ENCODE measurements around the gene XAGE2. TPM values are rescaled to one million over a fixed set of nuclear protein-coding genes. Genes with fewer than 3 reads are reported as not detected.

XAGE2 gene
- total RNA-seq, 4 donors from 2014 or later, result not detected

DNA sequence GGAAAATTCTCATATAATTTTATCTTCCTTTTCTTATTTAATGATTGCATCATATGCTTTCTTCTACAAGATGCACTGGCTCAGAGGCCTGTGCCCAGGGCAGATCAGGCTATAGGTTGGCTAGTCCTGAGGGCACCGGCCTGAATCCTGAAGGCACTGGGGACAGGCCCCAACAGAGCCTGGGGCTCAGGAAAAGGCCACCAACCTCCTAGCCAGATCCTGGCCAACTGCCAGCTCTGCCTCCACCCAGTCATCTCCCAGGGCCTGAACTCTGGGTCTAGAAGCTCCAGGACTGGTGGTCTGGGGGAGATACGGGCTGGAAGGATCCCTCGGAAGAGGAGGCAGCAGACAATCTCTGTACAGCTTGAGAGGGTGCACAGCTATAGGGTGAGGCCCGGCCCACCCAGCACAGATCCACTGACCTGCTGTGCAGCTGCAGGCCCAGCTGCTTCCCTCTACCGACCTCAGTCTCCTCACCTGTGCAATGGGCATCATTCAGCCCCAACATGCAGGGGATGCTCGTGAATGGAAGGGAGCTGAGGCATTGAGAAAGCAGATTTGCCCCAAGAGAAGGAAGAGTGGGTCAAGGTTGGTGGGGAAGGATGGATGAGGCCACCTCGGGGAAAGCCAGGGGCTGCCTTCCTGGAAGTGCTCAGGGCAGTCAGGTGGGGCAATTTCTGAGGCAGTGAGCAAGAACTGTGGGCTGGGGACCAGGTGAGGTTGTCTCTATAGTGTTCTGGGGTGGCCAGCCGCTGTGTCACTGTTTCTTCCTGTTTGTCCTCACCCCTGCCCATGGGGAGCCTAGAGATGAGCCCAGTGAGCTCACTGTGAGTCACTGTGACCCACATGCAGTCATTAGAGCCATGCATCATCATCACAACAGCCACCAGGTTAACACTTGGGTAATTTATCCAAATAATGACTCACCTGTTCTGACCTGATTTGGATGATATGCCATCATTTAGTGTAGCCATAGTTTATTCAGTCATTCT is 22.4 kb upstream of the XAGE2 start:
- no peaks in the 10 kb centered on the region for H3K27me3 ChIP-seq
- H3K36me3 ChIP-seq, result no peaks in the 10 kb centered on the region
- 46% methylated on average over 2 of the region's 8 CpGs; no CpG with 5 or more reads in 1 of the 2 donors for WGBS, 2 donors (ENCODE audit: low coverage in 1 of 2)
- H3K9me3 ChIP-seq, result no peaks in the 10 kb centered on the region
- ATAC-seq, result no peak
- H3K4me3 ChIP-seq, result no peak overlapping the region
- no peak overlapping the region for H3K27ac ChIP-seq
- TF ChIP-seq EP300 (IDR thresholded peaks at IDR 0.05) (no peak), POLR2AphosphoS5 (IDR thresholded peaks at IDR 0.05) (no peak), POLR2A (IDR thresholded peaks at IDR 0.05) (no peak)
- TF ChIP-seq, protein P1, sequence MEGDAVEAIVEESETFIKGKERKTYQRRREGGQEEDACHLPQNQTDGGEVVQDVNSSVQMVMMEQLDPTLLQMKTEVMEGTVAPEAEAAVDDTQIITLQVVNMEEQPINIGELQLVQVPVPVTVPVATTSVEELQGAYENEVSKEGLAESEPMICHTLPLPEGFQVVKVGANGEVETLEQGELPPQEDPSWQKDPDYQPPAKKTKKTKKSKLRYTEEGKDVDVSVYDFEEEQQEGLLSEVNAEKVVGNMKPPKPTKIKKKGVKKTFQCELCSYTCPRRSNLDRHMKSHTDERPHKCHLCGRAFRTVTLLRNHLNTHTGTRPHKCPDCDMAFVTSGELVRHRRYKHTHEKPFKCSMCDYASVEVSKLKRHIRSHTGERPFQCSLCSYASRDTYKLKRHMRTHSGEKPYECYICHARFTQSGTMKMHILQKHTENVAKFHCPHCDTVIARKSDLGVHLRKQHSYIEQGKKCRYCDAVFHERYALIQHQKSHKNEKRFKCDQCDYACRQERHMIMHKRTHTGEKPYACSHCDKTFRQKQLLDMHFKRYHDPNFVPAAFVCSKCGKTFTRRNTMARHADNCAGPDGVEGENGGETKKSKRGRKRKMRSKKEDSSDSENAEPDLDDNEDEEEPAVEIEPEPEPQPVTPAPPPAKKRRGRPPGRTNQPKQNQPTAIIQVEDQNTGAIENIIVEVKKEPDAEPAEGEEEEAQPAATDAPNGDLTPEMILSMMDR (IDR thresholded peaks at IDR 0.05), result no peak
- no peaks in the 10 kb centered on the region for H3K4me1 ChIP-seq

DNA sequence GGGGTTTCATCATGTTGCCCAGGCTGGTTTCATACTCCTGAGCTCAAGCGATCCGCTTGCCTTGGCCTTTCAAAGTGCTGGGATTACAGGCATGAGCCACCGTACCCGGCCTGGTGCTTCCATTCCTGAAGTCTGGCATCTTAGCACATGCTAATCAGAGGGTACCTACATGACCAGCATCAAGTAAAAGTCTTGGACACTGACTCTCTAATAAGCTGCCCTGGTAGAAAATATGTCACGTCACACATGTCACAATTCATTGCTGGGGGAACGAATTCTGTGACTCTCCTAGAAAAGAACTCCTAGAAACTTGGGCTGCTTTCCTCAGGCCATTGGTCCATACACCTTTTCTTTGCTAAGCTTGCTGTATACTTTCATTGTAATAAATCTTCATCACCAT is 19.1 kb upstream of the XAGE2 start:
- ATAC-seq, result no peak
- Histone ChIP-seq H3K36me3 (no peaks in the 10 kb centered on the region), H3K4me1 (no peaks in the 10 kb centered on the region), H3K9me3 (no peaks in the 10 kb centered on the region), H3K27ac (no peak overlapping the region), H3K27me3 (no peaks in the 10 kb centered on the region), H3K4me3 (no peak overlapping the region)
- no peak for TF ChIP-seq POLR2AphosphoS5 (IDR thresholded peaks at IDR 0.05)
- TF ChIP-seq POLR2A (IDR thresholded peaks at IDR 0.05), result no peak
- TF ChIP-seq EP300 (IDR thresholded peaks at IDR 0.05), result no peak
- TF ChIP-seq, protein P1 (IDR thresholded peaks at IDR 0.05), result no peak
- WGBS, 2 donors (ENCODE audit: low coverage in 1 of 2), result 78% methylated on average over 4 of the region's 6 CpGs; no CpG with 5 or more reads in 1 of the 2 donors

DNA sequence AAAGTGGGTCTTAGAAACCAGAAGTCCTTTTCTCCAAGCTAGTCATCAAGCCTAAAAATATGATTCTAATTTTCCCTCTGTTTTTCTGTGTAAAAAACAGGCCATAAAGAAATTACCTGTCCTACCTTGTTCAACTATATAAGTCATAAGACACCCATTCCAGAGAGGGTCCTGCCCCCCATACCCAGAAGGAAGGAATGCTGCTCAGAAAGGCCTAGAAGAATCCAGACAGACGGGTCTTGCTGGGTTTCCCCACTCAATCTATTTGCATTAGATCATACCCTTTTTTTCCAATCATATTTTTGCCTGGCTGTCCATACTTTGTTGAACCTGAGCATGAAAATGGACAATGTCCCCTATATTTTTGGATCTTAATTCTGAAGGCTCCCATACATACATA is 16.3 kb upstream of the XAGE2 start:
- Histone ChIP-seq H3K4me3 (no peak overlapping the region), H3K9me3 (no peaks in the 10 kb centered on the region), H3K27ac (no peak overlapping the region), H3K4me1 (no peaks in the 10 kb centered on the region), H3K36me3 (no peaks in the 10 kb centered on the region), H3K27me3 (no peaks in the 10 kb centered on the region)
- TF ChIP-seq POLR2AphosphoS5 (IDR thresholded peaks at IDR 0.05), result no peak
- no peak for TF ChIP-seq EP300 (IDR thresholded peaks at IDR 0.05)
- TF ChIP-seq, protein P1 (IDR thresholded peaks at IDR 0.05), result no peak
- TF ChIP-seq POLR2A (IDR thresholded peaks at IDR 0.05), result no peak
- no peak for ATAC-seq
- WGBS, 2 donors (ENCODE audit: low coverage in 1 of 2), result 33 to 43% methylated on average over 1 of the region's 1 CpG

DNA sequence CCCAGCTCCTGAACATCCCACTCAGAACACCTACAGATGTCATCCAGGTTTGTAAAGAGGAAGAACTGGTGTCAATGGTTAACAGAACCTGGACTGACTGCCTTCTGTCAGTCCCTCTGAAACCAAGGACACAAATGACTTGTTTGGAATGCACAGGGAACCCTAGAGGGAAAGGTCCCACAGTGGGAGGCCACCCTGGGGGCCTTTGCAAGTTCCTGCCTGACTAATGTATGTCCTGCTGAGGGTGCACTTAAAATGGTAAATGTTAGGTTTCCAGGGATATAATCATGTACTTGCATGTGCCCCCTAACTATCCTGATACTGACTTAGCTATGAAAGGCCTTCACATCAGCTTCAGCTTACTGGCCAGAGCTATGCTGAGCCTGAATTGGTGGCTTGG is 15.0 kb upstream of the XAGE2 start:
- no peaks in the 10 kb centered on the region for H3K4me1 ChIP-seq
- no peaks in the 10 kb centered on the region for H3K36me3 ChIP-seq
- no peak overlapping the region for H3K27ac ChIP-seq
- no peaks in the 10 kb centered on the region for H3K27me3 ChIP-seq
- ATAC-seq, result no peak
- TF ChIP-seq, protein P1 (IDR thresholded peaks at IDR 0.05), result no peak
- TF ChIP-seq POLR2A (IDR thresholded peaks at IDR 0.05), result no peak
- no peak for TF ChIP-seq EP300 (IDR thresholded peaks at IDR 0.05)
- H3K4me3 ChIP-seq, result no peak overlapping the region
- H3K9me3 ChIP-seq, result no peaks in the 10 kb centered on the region

DNA sequence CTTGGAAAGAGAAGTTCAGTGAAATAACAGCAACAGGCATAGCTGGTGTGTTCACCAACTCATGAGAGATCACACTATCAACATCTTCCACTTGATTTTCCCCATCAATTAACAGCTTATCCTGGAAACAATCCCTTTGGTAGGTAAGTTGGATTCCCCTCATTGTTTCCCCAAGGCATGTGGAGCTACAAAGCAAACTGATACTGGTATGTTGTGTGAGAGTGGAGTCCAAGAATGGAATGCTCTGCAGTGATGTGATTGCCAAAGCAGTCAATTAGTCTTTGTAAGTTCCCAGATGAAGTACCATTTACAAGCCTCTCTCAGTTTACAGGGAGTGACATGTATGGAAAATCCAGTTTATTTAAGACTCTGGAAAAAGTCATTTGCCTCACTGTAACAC is 13.7 kb upstream of the XAGE2 start:
- Histone ChIP-seq H3K9me3 (no peaks in the 10 kb centered on the region), H3K4me3 (no peak overlapping the region), H3K27ac (no peak overlapping the region), H3K36me3 (no peaks in the 10 kb centered on the region), H3K27me3 (no peaks in the 10 kb centered on the region), H3K4me1 (no peaks in the 10 kb centered on the region)
- no peak for ATAC-seq
- TF ChIP-seq, protein P1 (IDR thresholded peaks at IDR 0.05), result no peak

Data from gastroesophageal sphincter (tissue), 4 donors.